ENCODE data around the gene CPA2. TPM values are rescaled to one million over a fixed set of nuclear protein-coding genes. Genes with fewer than 3 reads are reported as not detected.
"Not testable (repeated sequence)": the region's sequence is repeated elsewhere in the genome, so short reads cannot be mapped to it uniquely, and the experiment has no call there.

Gene CPA2
- total RNA-seq (0.14 TPM), polyA plus RNA-seq (0.71 TPM)
- long read RNA-seq, donor 1: 0 reads
- long read RNA-seq, donor 2: 0 reads
- long read RNA-seq, donor 3: 0 reads
- long read RNA-seq, donor 4: 0 reads
- long read RNA-seq, donor 5: 0 reads
- long read RNA-seq, donor 6: 0 reads
- long read RNA-seq, donor 7: 0 reads
- long read RNA-seq, donor 8: 0 reads
- long read RNA-seq, donor 9: 0 reads
- long read RNA-seq, donor 10: 0 reads

- Histone ChIP-seq H3K27me3 (ENCODE audit: control insufficient read depth in 2 of 2, insufficient read depth in 1 of 2, low read length in 1 of 2) (no peaks in the 10 kb centered on the region), H3K9me3 (ENCODE audit: control insufficient read depth in 2 of 2, insufficient read depth in 1 of 2, low read length in 1 of 2) (peaks cover 0 to 8% of the 10 kb centered on the region in 2 donors), H3K4me1 (ENCODE audit: control insufficient read depth in 2 of 2, insufficient read depth in 2 of 2, low read length in 2 of 2) (peaks cover 0 to 35% of the 10 kb centered on the region in 2 donors), H3K36me3 (ENCODE audit: control insufficient read depth in 2 of 2, insufficient read depth in 2 of 2, low read length in 1 of 2) (no peaks in the 10 kb centered on the region), H3K27ac (ENCODE audit: low read depth in 1 of 2, low read length in 1 of 2) (no peak within 1 kb of the TSS), H3K4me3 (ENCODE audit: low read length in 2 of 2) (no peak within 1 kb of the TSS)
- no peak for DNase-seq (ENCODE audit: low read depth in 6 of 9, low spot score in 9 of 9)
- 97% methylated on average over 3 of the region's 3 CpGs for WGBS
These were observed at the start of gene CPA2 for GRCh38 chr7:130266258-130266960. TSS of gene CPA2 (plus strand) at chr7:130266863. CDS start at chr7:130266882, 19 bp downstream.

DNA sequence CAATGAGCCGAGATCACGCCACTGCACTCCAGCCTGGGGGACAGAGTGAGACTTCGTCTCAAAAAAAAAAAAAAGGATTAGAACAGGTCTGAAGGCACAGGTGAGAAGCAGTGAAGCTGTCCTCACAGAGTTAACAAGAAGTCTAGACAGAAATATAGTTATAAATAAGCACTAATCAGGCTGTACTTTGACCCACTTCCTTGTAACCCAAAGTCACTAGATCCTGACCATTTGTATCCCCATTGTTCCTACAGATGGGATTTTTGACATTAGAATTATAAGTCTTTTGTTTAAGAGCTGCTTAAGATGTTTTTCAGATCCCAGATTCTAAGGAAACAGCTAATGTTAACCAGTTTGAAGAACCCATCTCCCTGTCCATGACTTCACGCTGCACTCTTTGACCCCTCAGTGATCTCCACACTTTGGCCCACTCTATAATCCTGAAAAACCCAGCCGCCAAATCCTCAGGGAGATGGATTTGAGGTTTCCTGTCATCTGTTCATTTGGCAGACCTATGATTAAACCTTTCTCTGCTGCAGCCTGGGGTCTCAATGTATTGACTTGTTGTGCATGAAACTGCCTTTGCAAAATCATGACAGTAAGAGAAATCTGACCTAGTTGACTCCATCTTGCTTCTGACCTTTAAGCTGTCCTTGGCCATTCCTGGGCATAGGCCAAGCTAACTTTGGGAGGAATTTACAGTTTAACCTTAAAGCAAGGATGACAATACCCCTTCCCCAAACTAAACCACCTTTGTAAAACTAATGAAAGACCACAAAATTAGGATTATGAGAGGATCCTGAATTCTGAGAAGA, 47.6 kb upstream of the CPA2 start:
- Histone ChIP-seq H3K36me3 (ENCODE audit: control insufficient read depth in 2 of 2, insufficient read depth in 2 of 2, low read length in 1 of 2) (no peaks in the 10 kb centered on the region), H3K27me3 (ENCODE audit: control insufficient read depth in 2 of 2, insufficient read depth in 1 of 2, low read length in 1 of 2) (no peaks in the 10 kb centered on the region), H3K9me3 (ENCODE audit: control insufficient read depth in 2 of 2, insufficient read depth in 1 of 2, low read length in 1 of 2) (no peaks in the 10 kb centered on the region), H3K4me3 (ENCODE audit: low read length in 2 of 2) (no peak overlapping the region), H3K4me1 (ENCODE audit: control insufficient read depth in 2 of 2, insufficient read depth in 2 of 2, low read length in 2 of 2) (no peaks in the 10 kb centered on the region), H3K27ac (ENCODE audit: low read depth in 1 of 2, low read length in 1 of 2) (no peak overlapping the region)
- DNase-seq (ENCODE audit: low read depth in 6 of 9, low spot score in 9 of 9): no peak
- WGBS: 98% methylated on average over 5 of the region's 5 CpGs

DNA sequence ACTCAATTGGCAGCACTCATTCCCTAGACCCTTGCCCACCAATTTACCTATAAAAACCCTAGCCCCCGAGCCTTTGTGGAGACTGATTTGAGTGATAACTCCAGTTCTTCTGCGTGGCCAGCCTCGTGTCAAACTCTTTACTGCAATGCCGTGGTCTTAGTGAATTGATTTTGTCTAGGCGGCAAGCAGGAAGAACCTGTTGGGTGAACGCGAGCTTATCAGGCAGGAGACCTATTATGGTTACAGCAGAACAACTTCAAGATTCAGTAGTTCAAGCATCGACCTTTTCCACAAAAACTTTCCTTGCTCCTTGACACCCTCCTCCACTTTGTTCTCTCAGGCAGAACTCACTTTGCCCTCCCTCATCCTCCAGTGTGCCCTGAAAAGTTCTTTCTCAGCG, 46.8 kb upstream of the CPA2 start:
- no peak for DNase-seq (ENCODE audit: low read depth in 6 of 9, low spot score in 9 of 9)
- Histone ChIP-seq H3K27me3 (ENCODE audit: control insufficient read depth in 2 of 2, insufficient read depth in 1 of 2, low read length in 1 of 2) (no peaks in the 10 kb centered on the region), H3K9me3 (ENCODE audit: control insufficient read depth in 2 of 2, insufficient read depth in 1 of 2, low read length in 1 of 2) (no peaks in the 10 kb centered on the region), H3K4me1 (ENCODE audit: control insufficient read depth in 2 of 2, insufficient read depth in 2 of 2, low read length in 2 of 2) (no peaks in the 10 kb centered on the region), H3K27ac (ENCODE audit: low read depth in 1 of 2, low read length in 1 of 2) (no peak overlapping the region), H3K4me3 (ENCODE audit: low read length in 2 of 2) (no peak overlapping the region), H3K36me3 (ENCODE audit: control insufficient read depth in 2 of 2, insufficient read depth in 2 of 2, low read length in 1 of 2) (no peaks in the 10 kb centered on the region)
- 97% methylated on average over 9 of the region's 9 CpGs for WGBS

- Histone ChIP-seq H3K9me3 (ENCODE audit: control insufficient read depth in 2 of 2, insufficient read depth in 1 of 2, low read length in 1 of 2) (no peaks in the 10 kb centered on the region), H3K36me3 (ENCODE audit: control insufficient read depth in 2 of 2, insufficient read depth in 2 of 2, low read length in 1 of 2) (no peaks in the 10 kb centered on the region), H3K4me3 (ENCODE audit: low read length in 2 of 2) (no peak overlapping the region), H3K27me3 (ENCODE audit: control insufficient read depth in 2 of 2, insufficient read depth in 1 of 2, low read length in 1 of 2) (no peaks in the 10 kb centered on the region), H3K27ac (ENCODE audit: low read depth in 1 of 2, low read length in 1 of 2) (no peak overlapping the region), H3K4me1 (ENCODE audit: control insufficient read depth in 2 of 2, insufficient read depth in 2 of 2, low read length in 2 of 2) (no peaks in the 10 kb centered on the region)
- 97% methylated on average over 4 of the region's 4 CpGs for WGBS
- DNase-seq (ENCODE audit: low read depth in 6 of 9, low spot score in 9 of 9): no peak
These were observed 44.9 kb upstream of the CPA2 start for GRCh38 chr7:130221746-130222145.

DNA sequence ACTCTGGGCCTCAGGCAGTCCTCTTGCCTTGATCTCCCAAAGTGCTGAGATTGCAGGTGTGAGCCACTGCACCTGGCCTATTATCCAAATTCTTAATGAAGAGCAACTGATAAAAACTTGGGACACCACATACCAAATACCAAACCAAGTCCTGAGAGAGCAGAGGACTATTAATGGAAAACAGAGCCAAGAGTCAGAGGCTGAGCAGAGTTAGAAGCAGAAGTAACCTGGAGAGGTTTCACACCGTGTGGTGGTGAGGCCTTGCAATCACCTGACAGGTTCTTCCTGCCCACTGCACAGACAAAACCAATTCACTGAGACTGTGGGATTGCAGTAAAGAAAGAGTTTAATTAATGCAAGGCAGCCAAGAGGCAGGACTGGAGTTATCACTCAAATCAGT, 43.0 kb upstream of the CPA2 start:
- H3K27me3 ChIP-seq (ENCODE audit: control insufficient read depth in 2 of 2, insufficient read depth in 1 of 2, low read length in 1 of 2): no peaks in the 10 kb centered on the region
- DNase-seq (ENCODE audit: low read depth in 6 of 9, low spot score in 9 of 9): no peak

DNA sequence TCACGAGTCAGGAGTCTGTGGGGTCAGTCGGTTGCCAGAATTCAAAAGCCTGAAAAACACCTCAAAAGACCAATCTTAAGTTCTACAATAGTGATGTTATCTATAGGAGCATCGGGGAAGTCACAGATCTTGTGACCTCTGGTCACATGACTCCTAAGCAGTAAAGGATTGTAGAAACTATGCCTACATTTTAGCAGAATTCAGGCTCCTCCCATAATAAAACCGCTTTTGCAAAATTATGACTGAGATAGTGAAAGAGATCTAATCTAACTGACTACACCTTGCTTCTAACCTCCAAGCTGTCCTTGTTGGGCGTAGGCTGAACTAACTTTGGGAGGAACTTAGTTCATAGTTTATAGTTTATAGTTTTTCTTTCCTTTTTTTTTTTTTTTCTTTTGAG, 42.5 kb upstream of the CPA2 start:
- Histone ChIP-seq H3K27ac (ENCODE audit: low read depth in 1 of 2, low read length in 1 of 2) (no peak overlapping the region), H3K4me3 (ENCODE audit: low read length in 2 of 2) (no peak overlapping the region), H3K9me3 (ENCODE audit: control insufficient read depth in 2 of 2, insufficient read depth in 1 of 2, low read length in 1 of 2) (no peaks in the 10 kb centered on the region), H3K27me3 (ENCODE audit: control insufficient read depth in 2 of 2, insufficient read depth in 1 of 2, low read length in 1 of 2) (no peaks in the 10 kb centered on the region), H3K4me1 (ENCODE audit: control insufficient read depth in 2 of 2, insufficient read depth in 2 of 2, low read length in 2 of 2) (no peaks in the 10 kb centered on the region), H3K36me3 (ENCODE audit: control insufficient read depth in 2 of 2, insufficient read depth in 2 of 2, low read length in 1 of 2) (no peaks in the 10 kb centered on the region)
- 97% methylated on average over 5 of the region's 5 CpGs for WGBS
- no peak for DNase-seq (ENCODE audit: low read depth in 6 of 9, low spot score in 9 of 9)

More for the DNA sequence above, 43.0 kb upstream of the CPA2 start:
- 59% methylated on average over 1 of the region's 1 CpG for WGBS
- H3K27ac ChIP-seq (ENCODE audit: low read depth in 1 of 2, low read length in 1 of 2): no peak overlapping the region
- no peak overlapping the region for H3K4me3 ChIP-seq (ENCODE audit: low read length in 2 of 2)
- no peaks in the 10 kb centered on the region for H3K9me3 ChIP-seq (ENCODE audit: control insufficient read depth in 2 of 2, insufficient read depth in 1 of 2, low read length in 1 of 2)
- no peaks in the 10 kb centered on the region for H3K4me1 ChIP-seq (ENCODE audit: control insufficient read depth in 2 of 2, insufficient read depth in 2 of 2, low read length in 2 of 2)
- no peaks in the 10 kb centered on the region for H3K36me3 ChIP-seq (ENCODE audit: control insufficient read depth in 2 of 2, insufficient read depth in 2 of 2, low read length in 1 of 2)

GRCh38 chr7:130224923-130225322, 41.7 kb upstream of the CPA2 start:
- not testable (repeated sequence) for H3K27ac ChIP-seq (ENCODE audit: low read depth in 1 of 2, low read length in 1 of 2); H3K9me3 ChIP-seq (ENCODE audit: control insufficient read depth in 2 of 2, insufficient read depth in 1 of 2, low read length in 1 of 2); H3K36me3 ChIP-seq (ENCODE audit: control insufficient read depth in 2 of 2, insufficient read depth in 2 of 2, low read length in 1 of 2); H3K27me3 ChIP-seq (ENCODE audit: control insufficient read depth in 2 of 2, insufficient read depth in 1 of 2, low read length in 1 of 2); H3K4me1 ChIP-seq (ENCODE audit: control insufficient read depth in 2 of 2, insufficient read depth in 2 of 2, low read length in 2 of 2); DNase-seq (ENCODE audit: low read depth in 6 of 9, low spot score in 9 of 9); H3K4me3 ChIP-seq (ENCODE audit: low read length in 2 of 2)
- WGBS: 95% methylated on average over 3 of the region's 3 CpGs

GRCh38 chr7:130226333-130226732, 40.3 kb upstream of the CPA2 start:
- no peak overlapping the region for H3K4me3 ChIP-seq (ENCODE audit: low read length in 2 of 2)
- H3K9me3 ChIP-seq (ENCODE audit: control insufficient read depth in 2 of 2, insufficient read depth in 1 of 2, low read length in 1 of 2): no peaks in the 10 kb centered on the region
- DNase-seq (ENCODE audit: low read depth in 6 of 9, low spot score in 9 of 9): no peak
- no peaks in the 10 kb centered on the region for H3K36me3 ChIP-seq (ENCODE audit: control insufficient read depth in 2 of 2, insufficient read depth in 2 of 2, low read length in 1 of 2)
- no peaks in the 10 kb centered on the region for H3K4me1 ChIP-seq (ENCODE audit: control insufficient read depth in 2 of 2, insufficient read depth in 2 of 2, low read length in 2 of 2)
- H3K27ac ChIP-seq (ENCODE audit: low read depth in 1 of 2, low read length in 1 of 2): no peak overlapping the region
- no peaks in the 10 kb centered on the region for H3K27me3 ChIP-seq (ENCODE audit: control insufficient read depth in 2 of 2, insufficient read depth in 1 of 2, low read length in 1 of 2)
- WGBS: 94% methylated on average over 1 of the region's 1 CpG
